Stomach (tissue), 4 donors: ENCODE results near the gene KRTDAP.

Experiments used
- CTCF ChIP-seq, 7 experiments: fragments of 450-650 bp in 4 of 7; fragments of 200-600 bp in 3 of 7; sonication (generic) in 3 of 7; IDR thresholded peaks; one replicate each; pipeline ENCODE4 v1.5.1; 2016 to 2019; ENCODE audit warnings: antibody characterized with exemption in 7 of 7, control low read depth in 2 of 7, mild to moderate bottlenecking in 1 of 7
- EP300 ChIP-seq: sonication (generic); formaldehyde crosslinking; IDR thresholded peaks from one replicate; pipeline ENCODE4 v1.6.1; 2017; ENCODE audit warnings: antibody characterized with exemption
- POLR2A ChIP-seq, 4 donors: fragments of 450-650 bp; IDR thresholded peaks; one replicate each; pipeline ENCODE4 v1.6.1; 2016; ENCODE audit warnings: antibody characterized with exemption in 4 of 4, control low read depth in 2 of 4, mild to moderate bottlenecking in 1 of 4, moderate library complexity in 1 of 4
- POLR2AphosphoS5 ChIP-seq, 3 donors: sonication (generic); formaldehyde crosslinking; IDR thresholded peaks; one replicate each; pipeline ENCODE4 v1.6.1; 2016; ENCODE audit warnings: antibody characterized with exemption in 3 of 3

GRCh38 chr19:35457173-35457572 is 33.1 kb downstream of the KRTDAP start:
- TF ChIP-seq POLR2A (IDR thresholded peaks at IDR 0.05) (no peak), CTCF (IDR thresholded peaks at IDR 0.05) (no peak), POLR2AphosphoS5 (IDR thresholded peaks at IDR 0.05) (no peak), EP300 (no peak)
